ENCODE results near the gene PAPLN.
"Not testable (repeated sequence)": the region's sequence is repeated elsewhere in the genome, so short reads cannot be mapped to it uniquely, and the experiment has no call there.

Gene PAPLN

GRCh38 chr14:73237219-73237785 lies at the start of gene PAPLN:
Gene PAPLN, plus strand, starts transcription at chr14:73237506. Its CDS starts 2,273 bp downstream, at chr14:73239779.
- no peak for DNase-seq

GRCh38 chr14:73188501-73188911 lies 48.8 kb upstream of the PAPLN start:
- no peak for DNase-seq

GRCh38 chr14:73189651-73190050 lies 47.7 kb upstream of the PAPLN start:
- DNase-seq = no peak

DNA sequence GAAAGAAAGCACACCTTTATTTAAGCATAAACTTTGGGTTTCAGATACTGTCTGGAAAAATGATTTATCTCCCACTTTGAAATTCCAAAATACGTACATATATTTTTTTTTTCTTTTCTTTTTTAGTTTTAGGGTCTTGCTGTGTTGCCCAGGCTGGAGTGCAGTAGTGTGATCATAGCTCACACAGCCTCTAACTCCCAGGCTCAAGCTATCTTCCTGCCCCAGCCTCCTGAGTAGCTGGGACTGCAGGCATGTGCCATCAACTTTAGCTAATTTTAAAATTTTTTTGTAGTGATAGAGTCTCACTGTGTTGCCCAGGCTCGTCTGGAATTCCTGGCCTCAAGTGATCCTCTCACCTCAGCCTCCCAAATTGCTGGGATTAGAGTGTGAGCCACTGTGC lies 45.9 kb upstream of the PAPLN start:
- DNase-seq = no peak

DNA sequence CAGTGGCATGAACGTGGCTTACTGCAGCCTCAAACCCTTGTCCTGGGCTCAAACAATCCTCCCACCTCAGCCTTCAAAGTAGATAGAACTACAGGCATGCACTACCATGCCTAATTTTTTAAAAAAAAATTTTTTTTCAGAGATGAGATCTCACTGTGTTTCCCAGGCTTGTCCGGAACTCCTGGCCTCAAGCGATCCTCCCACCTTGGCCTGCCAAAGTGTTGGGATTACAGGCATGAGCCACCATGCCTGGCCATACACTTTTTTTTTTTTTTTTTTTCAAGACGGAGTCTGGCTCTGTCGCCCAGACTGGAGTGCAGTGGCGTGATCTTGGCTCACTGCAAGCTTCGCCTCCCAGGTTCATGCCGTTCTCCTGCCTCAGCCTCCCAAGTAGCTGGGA lies 43.0 kb upstream of the PAPLN start:
- DNase-seq = not testable (repeated sequence)

DNA sequence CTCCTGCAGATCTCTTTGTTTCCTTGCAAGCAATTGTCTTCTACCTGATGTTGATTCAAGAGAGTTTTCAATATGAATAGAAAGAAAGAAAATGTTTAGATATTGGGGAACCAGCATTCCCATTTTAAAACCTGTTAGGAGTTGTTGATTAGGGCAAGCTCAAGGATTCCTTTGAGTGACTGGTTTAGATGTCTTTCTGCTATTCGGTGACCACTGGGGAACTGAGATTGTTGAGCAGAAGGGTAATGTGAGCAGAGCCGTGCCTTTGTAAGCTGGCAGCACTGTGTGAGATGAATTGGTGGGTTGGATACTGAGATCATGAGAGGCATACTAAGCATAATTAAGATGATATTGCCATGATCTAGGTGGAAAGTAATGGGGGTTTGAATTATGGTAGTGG lies 39.1 kb upstream of the PAPLN start:
- DNase-seq = no peak

DNA sequence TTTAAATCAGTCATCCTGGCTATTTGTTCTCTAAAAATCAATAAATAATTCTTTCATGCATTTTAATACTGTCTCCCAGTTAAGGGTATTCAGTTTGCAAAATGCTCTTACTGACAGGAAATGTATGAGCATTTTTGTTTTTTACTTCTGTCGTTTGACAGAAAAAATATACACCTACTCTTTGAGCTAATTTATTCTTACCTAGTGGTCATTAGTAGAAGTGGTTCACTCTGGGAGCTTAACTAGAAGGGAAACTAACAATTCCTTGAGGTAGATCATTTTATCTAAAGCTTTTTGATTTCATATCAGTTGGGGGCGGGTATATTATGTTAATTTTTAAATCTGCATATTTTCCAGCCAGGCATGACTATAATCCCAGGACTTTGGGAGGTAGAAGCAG lies 33.8 kb upstream of the PAPLN start:
- DNase-seq = no peak

DNA sequence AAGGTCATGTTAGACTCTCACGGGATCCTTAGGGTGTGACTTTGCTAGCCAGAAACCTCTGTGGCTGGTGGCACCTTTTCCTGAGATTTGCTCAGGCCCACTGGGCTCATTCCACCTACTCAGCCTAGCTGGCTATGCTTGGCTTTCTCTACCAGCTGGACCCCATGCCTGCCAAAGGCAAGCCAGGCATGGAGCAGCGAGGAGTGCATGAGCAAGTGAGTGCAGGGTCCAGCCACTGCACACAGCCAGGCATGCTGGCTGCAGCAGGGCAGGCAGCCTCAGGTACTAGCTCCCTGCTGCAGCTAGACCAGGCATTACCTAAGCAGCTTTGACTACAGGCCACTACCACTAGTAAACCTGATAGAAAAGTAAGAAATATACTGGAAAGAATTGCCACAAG lies 29.7 kb upstream of the PAPLN start:
- DNase-seq = no peak

DNA sequence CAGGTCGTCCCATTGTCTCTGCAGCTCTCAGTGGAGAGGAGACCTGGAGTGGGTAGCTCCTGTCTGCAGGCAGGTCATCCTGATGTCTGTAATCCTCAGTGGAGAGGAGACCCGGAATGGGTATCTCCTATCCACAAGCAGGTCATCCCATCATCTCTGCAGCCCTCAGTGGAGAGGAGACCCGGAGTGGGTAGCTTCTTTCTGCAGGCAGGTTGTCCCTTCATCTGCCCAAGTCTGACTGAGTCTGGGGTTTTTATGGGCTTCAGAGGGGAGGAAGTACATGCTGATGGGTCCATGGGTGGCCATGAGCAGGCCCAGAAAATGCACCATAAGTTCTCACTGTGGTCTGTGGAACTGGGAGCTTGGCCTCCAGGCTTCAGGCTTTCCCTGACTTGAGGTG lies 28.9 kb upstream of the PAPLN start:
- DNase-seq = no peak

DNA sequence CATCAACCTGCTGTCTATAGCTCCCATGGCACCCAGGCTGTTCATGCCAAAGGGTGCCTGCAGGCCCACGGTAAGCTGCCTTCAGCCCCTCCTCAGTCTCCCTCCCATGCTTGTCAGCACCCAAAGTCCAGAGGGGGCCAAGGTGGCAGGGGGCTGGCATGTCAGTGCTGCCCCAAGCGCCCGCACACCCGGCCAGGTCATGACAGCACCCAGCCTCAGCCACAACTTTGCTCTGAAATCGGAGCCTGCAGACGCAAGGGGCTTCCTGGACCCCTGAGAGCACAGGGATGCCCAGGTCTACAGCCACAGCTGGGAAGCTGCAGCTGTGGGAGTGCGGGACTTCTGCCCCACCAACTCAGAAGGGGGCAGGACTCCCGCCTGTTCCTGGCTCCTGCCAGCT lies 28.5 kb upstream of the PAPLN start:
- DNase-seq = no peak

GRCh38 chr14:73209953-73210352 lies 27.4 kb upstream of the PAPLN start:
- no peak for DNase-seq

- no peak for DNase-seq
Measured at GRCh38 chr14:73211251-73212040, 25.9 kb upstream of the PAPLN start.

GRCh38 chr14:73216030-73216429 lies 21.3 kb upstream of the PAPLN start:
- no peak for DNase-seq

DNA sequence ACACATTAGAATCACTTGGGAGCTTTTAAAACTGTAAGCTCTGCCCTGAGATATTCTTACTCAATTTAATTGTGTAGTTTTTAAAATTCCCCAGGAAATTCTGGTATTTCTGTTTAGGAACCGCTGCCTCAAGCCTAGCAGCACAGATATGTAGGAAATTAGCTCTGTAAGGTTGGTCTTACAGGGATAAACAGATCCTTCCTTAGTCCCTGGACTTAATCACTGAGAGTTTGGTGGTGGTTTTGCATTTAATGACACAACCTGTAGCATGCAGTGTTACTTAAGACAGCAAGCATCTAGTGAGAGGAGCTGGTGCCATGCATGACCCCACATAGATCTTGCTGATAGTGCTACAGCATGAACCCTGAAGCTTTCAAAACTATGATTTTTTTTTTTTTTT lies 19.9 kb upstream of the PAPLN start:
- DNase-seq = no peak

DNA sequence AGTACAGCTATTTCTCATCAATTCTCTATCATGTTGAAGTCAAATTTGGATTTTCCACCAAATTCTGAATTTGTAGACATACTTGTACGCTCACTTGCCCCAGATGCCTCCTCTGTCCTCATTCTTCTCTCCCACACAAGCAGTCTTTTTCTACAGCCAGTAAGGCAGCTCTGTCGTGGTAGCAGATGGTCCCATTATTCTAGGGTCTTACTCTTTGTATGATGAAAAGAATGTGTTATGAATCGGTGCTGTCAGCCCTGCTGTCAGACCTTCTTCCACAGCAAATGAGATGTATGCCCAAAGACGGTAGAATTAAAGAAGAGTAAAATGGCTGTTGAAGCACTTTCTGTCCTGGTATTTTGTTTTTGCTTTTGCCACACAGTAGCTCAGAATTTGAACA lies 17.2 kb upstream of the PAPLN start:
- no peak for DNase-seq

- DNase-seq = no peak
Measured at GRCh38 chr14:73220634-73221033, 16.7 kb upstream of the PAPLN start.

GRCh38 chr14:73221945-73222344 lies 15.4 kb upstream of the PAPLN start:
- no peak for DNase-seq

- no peak for DNase-seq
Measured at GRCh38 chr14:73223049-73223448, 14.3 kb upstream of the PAPLN start.

DNA sequence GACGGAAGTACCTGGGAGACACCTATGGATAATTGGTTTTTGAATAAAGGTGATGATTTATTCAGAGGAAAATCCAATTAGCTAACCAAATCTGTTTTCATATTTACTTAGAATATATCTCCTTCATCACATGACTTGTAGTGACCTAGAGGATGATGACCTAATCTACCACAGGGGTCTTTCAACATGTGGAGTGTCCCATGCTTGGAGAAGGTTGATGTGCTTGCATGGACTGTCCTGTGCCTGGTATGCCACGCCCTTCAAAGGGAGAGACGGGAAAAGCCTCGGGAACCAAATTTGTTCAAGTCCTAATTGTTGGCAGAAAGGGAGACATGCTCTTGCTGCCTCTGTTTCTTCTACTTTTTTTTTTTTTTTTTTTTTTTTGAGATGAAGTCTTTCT lies 11.8 kb upstream of the PAPLN start:
- no peak for DNase-seq

DNA sequence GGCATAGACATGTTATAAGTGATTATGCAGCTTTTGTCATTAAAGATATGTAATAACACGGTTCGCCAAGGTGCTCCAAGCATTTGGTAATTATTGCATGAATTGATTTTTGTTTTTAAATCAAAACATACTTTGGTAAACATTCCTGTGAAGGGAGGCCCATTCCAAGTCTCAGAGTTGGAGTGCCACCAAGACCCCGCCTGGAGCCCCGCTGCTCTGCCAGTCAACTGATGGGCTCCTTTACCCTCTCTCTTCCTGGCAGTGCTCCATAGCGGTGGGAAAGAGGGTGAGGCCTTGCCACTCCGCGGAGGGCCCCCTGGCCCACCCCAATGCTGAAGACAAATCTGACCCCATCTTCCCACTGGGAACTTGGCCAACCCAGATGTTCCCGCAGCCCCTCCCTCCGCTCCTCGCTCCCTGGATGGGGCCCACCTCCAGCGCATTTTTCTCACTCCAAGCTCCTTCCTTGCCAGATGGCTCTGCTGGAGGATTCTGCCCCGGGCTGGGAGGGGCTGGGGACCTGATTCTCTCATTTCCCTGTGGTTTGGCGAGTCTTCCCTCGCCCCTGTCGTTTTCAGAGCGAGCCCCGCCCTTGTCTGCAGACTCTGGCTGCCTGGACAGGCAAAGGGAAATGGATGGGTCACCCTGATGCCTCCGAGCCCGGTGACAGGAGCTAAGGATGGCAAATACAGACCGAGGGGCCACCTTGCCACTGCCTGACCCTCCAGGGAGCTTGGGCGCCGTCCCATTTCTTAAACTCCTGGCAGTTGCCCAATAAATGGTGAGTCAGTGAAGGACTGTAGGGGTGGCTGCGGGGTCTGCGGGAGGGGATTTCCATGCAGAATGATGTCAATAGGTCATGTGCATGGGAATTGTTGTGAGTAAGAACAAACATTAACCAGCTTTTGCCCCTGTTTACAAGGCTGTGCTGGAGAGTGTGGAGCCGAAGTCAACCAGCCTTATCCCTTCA lies 9.2 kb upstream of the PAPLN start:
- DNase-seq = no peak

DNA sequence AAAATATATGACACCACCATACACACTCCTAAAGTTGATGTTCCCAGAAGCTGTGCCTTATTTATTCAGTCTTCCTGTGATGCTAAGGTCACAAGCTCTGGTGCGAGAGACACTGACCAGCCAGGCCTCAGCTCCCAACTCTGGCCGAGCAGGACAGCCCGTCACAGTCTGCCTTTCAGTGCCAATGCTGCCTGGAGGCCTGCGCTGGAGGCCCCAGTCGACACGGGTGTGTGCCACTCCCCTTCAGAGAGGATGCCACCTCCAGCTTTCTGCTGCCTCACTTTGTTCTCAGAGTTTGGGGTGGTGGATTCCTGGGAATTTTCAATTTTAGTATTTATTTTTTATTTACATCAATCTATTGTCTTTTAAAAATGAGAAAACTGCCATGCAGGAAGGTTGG lies 7.3 kb upstream of the PAPLN start:
- no peak for DNase-seq

DNA sequence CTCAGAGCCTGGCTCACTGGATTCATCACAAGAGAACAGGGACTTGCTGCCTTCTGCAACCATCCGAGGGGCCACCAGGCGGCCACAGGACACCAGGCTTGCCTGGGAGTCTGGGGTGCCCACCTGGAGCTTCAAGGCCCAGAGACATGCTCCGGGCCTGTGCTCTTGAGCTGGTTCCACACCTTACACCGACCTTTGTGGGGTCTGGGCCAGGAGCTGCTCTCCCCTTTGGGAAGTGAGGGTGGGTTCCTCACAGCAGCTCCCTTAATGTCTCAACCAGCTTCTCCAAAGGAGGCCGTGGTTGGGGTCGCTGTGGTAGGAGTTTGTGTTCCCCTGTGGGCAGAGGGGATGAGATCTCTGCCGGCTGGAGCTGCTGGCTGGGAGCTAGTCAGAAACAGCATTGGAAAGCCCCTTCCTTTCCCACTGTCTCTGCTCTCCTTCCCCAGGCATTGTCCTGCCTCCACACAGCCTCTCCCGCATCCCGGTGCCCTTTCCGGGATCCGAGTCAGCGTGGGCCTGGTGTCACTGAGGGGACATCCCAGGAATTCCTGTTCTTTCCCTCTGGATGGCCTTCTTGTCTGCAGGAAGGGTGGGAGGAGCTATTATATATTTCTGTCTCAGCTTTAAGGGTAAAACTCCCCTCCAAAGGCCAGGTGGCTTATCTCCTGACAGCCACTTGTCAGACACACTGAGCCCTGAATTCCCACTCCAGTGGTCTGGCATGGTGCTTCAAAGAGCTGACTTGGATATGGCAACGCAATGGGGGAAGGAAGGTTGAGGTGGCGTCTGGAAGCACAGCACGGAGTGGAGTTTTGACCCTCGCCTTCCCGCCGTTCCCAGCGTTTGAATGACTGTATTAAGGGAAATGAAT lies 5.1 kb upstream of the PAPLN start:
- no peak for DNase-seq

DNA sequence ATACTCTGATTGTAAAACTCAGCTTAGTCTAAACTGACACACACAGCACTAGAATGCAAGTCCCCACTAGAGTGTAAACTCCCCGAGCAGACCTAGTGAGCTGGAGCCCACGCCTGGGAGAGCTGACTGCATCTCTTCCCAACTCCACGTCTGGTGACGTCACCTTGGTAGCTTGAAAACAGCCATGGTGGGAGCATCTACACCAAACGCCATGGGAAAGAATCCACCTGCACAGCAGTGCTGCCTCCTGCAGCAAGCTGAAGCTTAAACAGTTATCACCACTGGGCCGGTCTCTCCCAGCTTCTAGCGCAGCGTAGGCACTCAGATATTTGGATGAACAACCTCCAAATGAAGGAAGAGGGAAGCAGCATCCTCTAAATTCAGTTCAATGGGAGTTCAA lies 4.3 kb upstream of the PAPLN start:
- DNase-seq = no peak
